ENCODE data around the gene C1QTNF5.

- TF ChIP-seq, protein P1, sequence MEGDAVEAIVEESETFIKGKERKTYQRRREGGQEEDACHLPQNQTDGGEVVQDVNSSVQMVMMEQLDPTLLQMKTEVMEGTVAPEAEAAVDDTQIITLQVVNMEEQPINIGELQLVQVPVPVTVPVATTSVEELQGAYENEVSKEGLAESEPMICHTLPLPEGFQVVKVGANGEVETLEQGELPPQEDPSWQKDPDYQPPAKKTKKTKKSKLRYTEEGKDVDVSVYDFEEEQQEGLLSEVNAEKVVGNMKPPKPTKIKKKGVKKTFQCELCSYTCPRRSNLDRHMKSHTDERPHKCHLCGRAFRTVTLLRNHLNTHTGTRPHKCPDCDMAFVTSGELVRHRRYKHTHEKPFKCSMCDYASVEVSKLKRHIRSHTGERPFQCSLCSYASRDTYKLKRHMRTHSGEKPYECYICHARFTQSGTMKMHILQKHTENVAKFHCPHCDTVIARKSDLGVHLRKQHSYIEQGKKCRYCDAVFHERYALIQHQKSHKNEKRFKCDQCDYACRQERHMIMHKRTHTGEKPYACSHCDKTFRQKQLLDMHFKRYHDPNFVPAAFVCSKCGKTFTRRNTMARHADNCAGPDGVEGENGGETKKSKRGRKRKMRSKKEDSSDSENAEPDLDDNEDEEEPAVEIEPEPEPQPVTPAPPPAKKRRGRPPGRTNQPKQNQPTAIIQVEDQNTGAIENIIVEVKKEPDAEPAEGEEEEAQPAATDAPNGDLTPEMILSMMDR (IDR thresholded peaks at IDR 0.05) = no peak
- no peak for TF ChIP-seq POLR2A (IDR thresholded peaks at IDR 0.05)
Measured at GRCh38 chr11:119361941-119362725, 21.4 kb upstream of the C1QTNF5 start.

Data from heart left ventricle (tissue), 13 donors.